WERI-Rb-1 (cell line): ENCODE results near the gene PCNX2.

Experiments
- DNase-seq: peaks from one replicate; pipeline ENCODE4 v3.0.0-alpha.2; 2020
- H3K27ac ChIP-seq: fragments of 250-450 bp; sonication (Bioruptor Pico); 2 replicates; pipeline ENCODE4 v1.5.1; 2020; ENCODE audit warnings: mild to moderate bottlenecking, moderate library complexity
- H3K27me3 ChIP-seq: fragments of 250-450 bp; sonication (Bioruptor Pico); 2 replicates; pipeline ENCODE4 v1.5.1; 2021; ENCODE audit warnings: mild to moderate bottlenecking, low read depth, moderate library complexity; ENCODE audit not compliant: insufficient read depth, severe bottlenecking
- H3K36me3 ChIP-seq: fragments of 250-450 bp; sonication (Bioruptor Pico); 2 replicates; pipeline ENCODE4 v1.5.1; 2020; ENCODE audit warnings: mild to moderate bottlenecking, moderate library complexity
- H3K4me3 ChIP-seq: 2 replicates; pipeline ENCODE4 v1.5.1; 2011; ENCODE audit warnings: low read depth, mild to moderate bottlenecking, control low read depth, low read length
- H3K9me3 ChIP-seq: fragments of 250-450 bp; sonication (Bioruptor Pico); 2 replicates; pipeline ENCODE4 v1.5.1; 2021; ENCODE audit warnings: mild to moderate bottlenecking, moderate library complexity; ENCODE audit not compliant: severe bottlenecking
- CTCF ChIP-seq: IDR thresholded peaks from 2 replicates; pipeline ENCODE4 v1.5.1; 2011; ENCODE audit warnings: low read depth, mild to moderate bottlenecking, control low read depth, inconsistent platforms, low read length

The PCNX2 gene

GRCh38 chr1:232954594-232955365 is 340.7 kb downstream of the PCNX2 start:
- peaks cover 46% of the 10 kb centered on the region for H3K36me3 ChIP-seq
- H3K27me3 ChIP-seq = no peaks in the 10 kb centered on the region
- peaks cover 8% of the 10 kb centered on the region for H3K9me3 ChIP-seq
- DNase-seq = no peak
- no peak overlapping the region for H3K27ac ChIP-seq
- no peak for TF ChIP-seq CTCF
- H3K4me3 ChIP-seq = no peak overlapping the region

- Histone ChIP-seq H3K27ac (no peak overlapping the region), H3K27me3 (no peaks in the 10 kb centered on the region), H3K4me3 (no peak overlapping the region), H3K9me3 (peaks cover 2% of the 10 kb centered on the region), H3K36me3 (peaks cover 27% of the 10 kb centered on the region)
- TF ChIP-seq CTCF = peak; percentile 99
- DNase-seq = peak; percentile 95
Observed at GRCh38 chr1:232952514-232953499, 342.7 kb downstream of the PCNX2 start.

GRCh38 chr1:232951605-232952004 is 343.9 kb downstream of the PCNX2 start:
- Histone ChIP-seq H3K36me3 (peaks cover 15% of the 10 kb centered on the region), H3K9me3 (no peaks in the 10 kb centered on the region), H3K27ac (no peak overlapping the region), H3K4me3 (peak overlapping the region; percentile 79), H3K27me3 (no peaks in the 10 kb centered on the region)
- no peak for DNase-seq
- no peak for TF ChIP-seq CTCF

GRCh38 chr1:232951180-232951579 is 344.3 kb downstream of the PCNX2 start:
- no peak for TF ChIP-seq CTCF
- H3K9me3 ChIP-seq = no peaks in the 10 kb centered on the region
- peak overlapping the region; percentile 79 for H3K4me3 ChIP-seq
- DNase-seq = no peak
- H3K36me3 ChIP-seq = peaks cover 10% of the 10 kb centered on the region
- no peak overlapping the region for H3K27ac ChIP-seq
- no peaks in the 10 kb centered on the region for H3K27me3 ChIP-seq

GRCh38 chr1:232950197-232951176 is 345.0 kb downstream of the PCNX2 start, which contains the start of gene NTPCR:
TSS of gene NTPCR (plus strand) at chr1:232950611. CDS start at chr1:232950711, 100 bp downstream.
- peak; percentile 28; the same call in 1 of the 2 replicates for TF ChIP-seq CTCF
- H3K36me3 ChIP-seq = 0 out of 2 replicates have a peak, but pooled peaks cover 4% of the 10 kb centered on the region

More at GRCh38 chr1:232950197-232951176, 345.0 kb downstream of the PCNX2 start, which contains the start of gene NTPCR:
- H3K27me3 ChIP-seq = no peaks in the 10 kb centered on the region
- peak within 1 kb of the TSS; percentile 77 for H3K27ac ChIP-seq
- no peaks in the 10 kb centered on the region for H3K9me3 ChIP-seq
- H3K4me3 ChIP-seq = peak within 1 kb of the TSS; percentile 79
- DNase-seq = peak; percentile 99
